Uterus (tissue), 2 donors: ENCODE results near the gene MAP3K8.

Experiments
- POLR2A ChIP-seq, 2 donors: fragments of 450-650 bp; IDR thresholded peaks; one replicate each; pipeline ENCODE4 v1.6.1; 2016; ENCODE audit warnings: antibody characterized with exemption in 2 of 2, mild to moderate bottlenecking in 1 of 2, moderate library complexity in 1 of 2
- TF ChIP-seq, protein P1 (sequence below), 4 experiments: fragments of 200-600 bp in 2 of 4; fragments of 450-650 bp in 2 of 4; sonication (generic) in 2 of 4; IDR thresholded peaks; one replicate each; pipeline ENCODE4 v1.5.1; 2016 to 2019; ENCODE audit warnings: antibody characterized with exemption in 4 of 4, mild to moderate bottlenecking in 2 of 4, moderate library complexity in 1 of 4

- TF ChIP-seq POLR2A (IDR thresholded peaks at IDR 0.05), result no peak
- TF ChIP-seq, protein P1, sequence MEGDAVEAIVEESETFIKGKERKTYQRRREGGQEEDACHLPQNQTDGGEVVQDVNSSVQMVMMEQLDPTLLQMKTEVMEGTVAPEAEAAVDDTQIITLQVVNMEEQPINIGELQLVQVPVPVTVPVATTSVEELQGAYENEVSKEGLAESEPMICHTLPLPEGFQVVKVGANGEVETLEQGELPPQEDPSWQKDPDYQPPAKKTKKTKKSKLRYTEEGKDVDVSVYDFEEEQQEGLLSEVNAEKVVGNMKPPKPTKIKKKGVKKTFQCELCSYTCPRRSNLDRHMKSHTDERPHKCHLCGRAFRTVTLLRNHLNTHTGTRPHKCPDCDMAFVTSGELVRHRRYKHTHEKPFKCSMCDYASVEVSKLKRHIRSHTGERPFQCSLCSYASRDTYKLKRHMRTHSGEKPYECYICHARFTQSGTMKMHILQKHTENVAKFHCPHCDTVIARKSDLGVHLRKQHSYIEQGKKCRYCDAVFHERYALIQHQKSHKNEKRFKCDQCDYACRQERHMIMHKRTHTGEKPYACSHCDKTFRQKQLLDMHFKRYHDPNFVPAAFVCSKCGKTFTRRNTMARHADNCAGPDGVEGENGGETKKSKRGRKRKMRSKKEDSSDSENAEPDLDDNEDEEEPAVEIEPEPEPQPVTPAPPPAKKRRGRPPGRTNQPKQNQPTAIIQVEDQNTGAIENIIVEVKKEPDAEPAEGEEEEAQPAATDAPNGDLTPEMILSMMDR (IDR thresholded peaks at IDR 0.05), result no peak
Observed at GRCh38 chr10:30435073-30435422, 1.1 kb downstream of the MAP3K8 start.
